ENCODE data around the gene DAZAP2. TPM values are rescaled to one million over a fixed set of nuclear protein-coding genes. Genes with fewer than 3 reads are reported as not detected.

The DAZAP2 gene
- polyA plus RNA-seq, 1 experiment: 433 TPM

DNA sequence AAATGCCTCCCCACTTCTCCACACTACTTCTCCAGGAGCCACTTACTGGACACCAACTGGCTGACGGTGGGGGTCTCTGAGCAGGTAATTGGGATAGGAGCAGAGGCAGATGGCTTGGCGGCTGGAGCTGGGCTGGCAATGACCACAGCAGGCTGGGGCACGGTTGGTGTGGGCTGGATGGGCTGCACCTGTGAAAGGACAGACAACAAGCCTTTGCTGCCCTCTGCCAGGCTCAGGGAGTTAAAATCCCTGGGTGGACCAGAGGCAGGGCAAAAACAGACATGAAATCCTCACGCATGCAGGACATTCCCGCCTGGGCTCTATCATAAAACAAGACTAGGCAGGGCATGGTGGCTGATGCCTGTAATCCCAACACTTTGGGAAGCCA is 46.3 kb upstream of the DAZAP2 start:
- ChIA-PET CTCF (interaction anchor here (0.9 kb wide), 1 partner anchor 149 kb away, joined by 3 read pairs; no protein-coding TSS in a partner anchor), POLR2A (no interaction called here)
- H3K27me3 ChIP-seq (ENCODE audit: control insufficient read depth, insufficient read depth, low read length): no peaks in the 10 kb centered on the region
- no peak for DNase-seq (ENCODE audit: low read depth)
- H3K4me3 ChIP-seq (ENCODE audit: low read depth, low read length): no peak overlapping the region
- TF ChIP-seq, protein P1, sequence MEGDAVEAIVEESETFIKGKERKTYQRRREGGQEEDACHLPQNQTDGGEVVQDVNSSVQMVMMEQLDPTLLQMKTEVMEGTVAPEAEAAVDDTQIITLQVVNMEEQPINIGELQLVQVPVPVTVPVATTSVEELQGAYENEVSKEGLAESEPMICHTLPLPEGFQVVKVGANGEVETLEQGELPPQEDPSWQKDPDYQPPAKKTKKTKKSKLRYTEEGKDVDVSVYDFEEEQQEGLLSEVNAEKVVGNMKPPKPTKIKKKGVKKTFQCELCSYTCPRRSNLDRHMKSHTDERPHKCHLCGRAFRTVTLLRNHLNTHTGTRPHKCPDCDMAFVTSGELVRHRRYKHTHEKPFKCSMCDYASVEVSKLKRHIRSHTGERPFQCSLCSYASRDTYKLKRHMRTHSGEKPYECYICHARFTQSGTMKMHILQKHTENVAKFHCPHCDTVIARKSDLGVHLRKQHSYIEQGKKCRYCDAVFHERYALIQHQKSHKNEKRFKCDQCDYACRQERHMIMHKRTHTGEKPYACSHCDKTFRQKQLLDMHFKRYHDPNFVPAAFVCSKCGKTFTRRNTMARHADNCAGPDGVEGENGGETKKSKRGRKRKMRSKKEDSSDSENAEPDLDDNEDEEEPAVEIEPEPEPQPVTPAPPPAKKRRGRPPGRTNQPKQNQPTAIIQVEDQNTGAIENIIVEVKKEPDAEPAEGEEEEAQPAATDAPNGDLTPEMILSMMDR (IDR thresholded peaks at IDR 0.05; ENCODE audit: insufficient read depth, low read depth, low read length): no peak
- no peaks in the 10 kb centered on the region; the same call in 1 of the 2 replicates for H3K36me3 ChIP-seq (ENCODE audit: control insufficient read depth, insufficient read depth, low read length)

DNA sequence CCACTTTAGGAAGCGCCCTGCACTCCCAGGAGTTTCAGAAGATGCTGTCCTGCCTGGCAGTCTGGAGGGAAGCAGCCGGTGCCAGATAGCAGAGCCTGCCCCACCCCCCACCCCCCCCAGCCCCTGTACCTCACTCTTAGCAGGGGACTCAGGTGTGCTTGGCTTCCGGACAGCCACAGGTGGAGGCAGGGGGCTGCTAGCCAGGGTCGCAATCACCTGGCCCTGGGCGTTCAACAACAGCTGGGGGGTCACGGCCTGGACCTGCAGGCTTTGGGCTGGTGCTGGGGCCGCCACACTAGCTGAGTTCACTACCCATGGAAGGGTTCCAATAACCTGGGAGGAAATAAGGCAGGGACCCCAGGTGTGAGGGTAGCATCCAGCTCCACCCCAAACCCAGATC is 42.8 kb upstream of the DAZAP2 start:
- CTCF ChIA-PET: no interaction called here

DNA sequence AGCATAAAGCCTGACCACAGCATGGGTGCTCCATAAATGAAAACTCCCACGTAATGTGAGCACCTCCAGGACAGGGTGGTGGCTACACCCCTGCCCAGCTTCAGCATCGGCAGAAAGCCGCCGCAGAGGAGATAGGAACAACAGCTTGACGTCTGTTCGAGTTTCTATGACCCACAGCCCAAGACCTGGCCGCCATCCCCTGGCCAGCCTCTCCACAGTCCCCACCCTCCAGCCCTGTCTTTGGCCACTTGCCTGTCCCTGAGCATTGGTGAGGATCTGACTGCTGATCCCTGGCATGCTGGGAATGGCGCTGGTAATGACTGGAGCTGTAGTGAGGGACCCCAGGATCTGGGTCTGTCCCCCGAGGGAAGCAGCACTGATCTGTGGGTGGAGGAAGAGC is 42.1 kb upstream of the DAZAP2 start:
- Histone ChIP-seq H3K36me3 (ENCODE audit: control insufficient read depth, insufficient read depth, low read length) (0 out of 2 replicates have a peak, but pooled peaks cover 3% of the 10 kb centered on the region), H3K27me3 (ENCODE audit: control insufficient read depth, insufficient read depth, low read length) (no peaks in the 10 kb centered on the region), H3K4me3 (ENCODE audit: low read depth, low read length) (no peak overlapping the region)
- DNase-seq (ENCODE audit: low read depth): no peak
- TF ChIP-seq, protein P1 (IDR thresholded peaks at IDR 0.05; ENCODE audit: insufficient read depth, low read depth, low read length): no peak
- ChIA-PET CTCF (no interaction called here), POLR2A (no interaction called here)

More for the DNA sequence above, 42.8 kb upstream of the DAZAP2 start:
- Histone ChIP-seq H3K4me3 (ENCODE audit: low read depth, low read length) (no peak overlapping the region), H3K36me3 (ENCODE audit: control insufficient read depth, insufficient read depth, low read length) (0 out of 2 replicates have a peak, but pooled peaks cover 3% of the 10 kb centered on the region), H3K27me3 (ENCODE audit: control insufficient read depth, insufficient read depth, low read length) (no peaks in the 10 kb centered on the region)
- DNase-seq (ENCODE audit: low read depth): no peak
- TF ChIP-seq, protein P1 (IDR thresholded peaks at IDR 0.05; ENCODE audit: insufficient read depth, low read depth, low read length): no peak
- POLR2A ChIA-PET: no interaction called here

DNA sequence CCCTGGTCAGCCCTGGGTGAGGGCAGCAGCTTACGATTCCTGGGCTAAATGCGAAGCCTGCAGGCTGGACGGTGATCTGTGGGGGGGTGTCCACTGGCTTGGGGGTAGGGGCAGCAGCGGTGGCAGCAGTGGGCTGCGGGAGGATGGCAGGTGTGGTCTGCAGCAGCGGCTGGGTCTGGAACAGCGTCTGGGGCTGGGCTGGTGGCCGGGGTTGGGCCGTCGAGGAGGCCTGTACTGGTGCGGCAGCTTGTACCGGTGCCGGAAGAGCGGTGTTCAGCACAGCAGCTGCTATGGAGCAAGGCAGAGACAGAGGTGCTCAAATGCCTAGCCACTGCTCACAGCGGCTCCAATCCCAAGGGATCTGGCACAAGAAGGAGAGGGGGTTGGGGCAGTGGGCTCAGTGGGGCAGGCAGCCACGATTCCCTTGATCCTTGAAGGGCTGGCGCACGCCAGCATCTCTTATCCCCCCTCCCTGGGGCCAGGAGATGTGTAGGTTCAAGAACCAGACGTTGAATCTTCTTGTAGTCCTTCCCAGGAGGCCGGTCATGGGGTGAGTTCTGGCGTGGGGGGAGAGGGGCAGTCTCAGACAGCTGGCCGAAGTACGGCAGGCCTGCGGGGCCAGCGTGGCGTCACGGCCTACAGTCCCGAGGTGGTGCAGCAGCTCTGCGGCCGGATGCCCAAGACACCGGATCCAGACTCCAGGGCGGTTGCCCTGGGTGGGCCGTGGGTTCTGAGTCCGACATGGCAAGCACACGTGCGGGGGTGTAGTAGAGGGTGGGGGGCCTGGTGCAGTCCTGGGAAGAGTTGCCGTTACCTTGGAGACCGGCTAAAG is 40.7 kb upstream of the DAZAP2 start:
- Histone ChIP-seq H3K36me3 (ENCODE audit: control insufficient read depth, insufficient read depth, low read length) (0 out of 2 replicates have a peak, but pooled peaks cover 3% of the 10 kb centered on the region), H3K4me3 (ENCODE audit: low read depth, low read length) (no peak overlapping the region), H3K27me3 (ENCODE audit: control insufficient read depth, insufficient read depth, low read length) (no peaks in the 10 kb centered on the region)
- POLR2A ChIA-PET: no interaction called here
- DNase-seq (ENCODE audit: low read depth): no peak
- TF ChIP-seq, protein P1 (IDR thresholded peaks at IDR 0.05; ENCODE audit: insufficient read depth, low read depth, low read length): no peak
- CTCF ChIA-PET: interaction anchor here (0.8 kb wide), 1 partner anchor 143 kb away, joined by 3 read pairs; no protein-coding TSS in a partner anchor

DNA sequence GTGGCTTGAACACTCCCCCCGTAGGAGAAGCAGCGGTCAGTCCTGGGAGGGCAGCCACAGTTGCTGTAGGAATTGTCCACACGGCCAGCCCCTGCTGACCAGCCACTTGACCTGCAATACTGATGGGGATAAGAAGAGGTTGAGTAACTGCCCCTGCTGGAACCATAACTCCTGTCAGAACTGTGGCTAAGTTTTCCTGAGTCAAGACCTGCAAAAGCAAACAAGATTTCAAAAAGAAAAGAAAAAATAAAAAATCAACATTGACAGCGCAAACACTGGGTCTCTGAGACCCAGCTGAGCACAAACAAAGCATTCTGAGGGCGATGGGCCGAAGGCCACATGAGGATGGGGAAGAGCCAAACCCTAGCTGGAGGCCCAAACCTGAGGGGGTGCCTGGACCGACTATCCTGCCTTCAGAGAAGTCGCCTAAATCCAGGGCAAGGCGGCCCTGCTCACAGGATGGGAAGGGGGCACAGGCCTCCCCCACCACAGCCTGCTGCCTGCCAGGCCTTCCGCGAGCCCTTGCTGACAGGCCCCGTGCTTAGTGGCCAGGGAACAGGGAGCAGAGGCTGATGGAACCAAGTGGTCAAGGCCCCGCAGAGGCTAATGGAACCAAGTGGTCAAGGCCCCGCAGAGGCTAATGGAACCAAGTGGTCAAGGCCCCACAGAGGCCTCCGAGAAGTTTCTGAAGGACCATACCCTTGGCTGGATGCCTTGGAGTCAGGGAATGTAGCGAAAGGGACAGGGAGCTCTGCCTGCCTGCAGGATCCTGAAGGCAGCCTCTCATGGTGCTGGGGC is 39.9 kb upstream of the DAZAP2 start:
- no peak for DNase-seq (ENCODE audit: low read depth)
- CTCF ChIA-PET: interaction anchor here (1.6 kb wide), 1 partner anchor 15 kb away, joined by 3 read pairs; no protein-coding TSS in a partner anchor
- POLR2A ChIA-PET: no interaction called here
- Histone ChIP-seq H3K27me3 (ENCODE audit: control insufficient read depth, insufficient read depth, low read length) (no peaks in the 10 kb centered on the region), H3K36me3 (ENCODE audit: control insufficient read depth, insufficient read depth, low read length) (0 out of 2 replicates have a peak, but pooled peaks cover 3% of the 10 kb centered on the region), H3K4me3 (ENCODE audit: low read depth, low read length) (no peak overlapping the region)
- TF ChIP-seq, protein P1 (IDR thresholded peaks at IDR 0.05; ENCODE audit: insufficient read depth, low read depth, low read length): no peak

All from BJ (cell line).